D721Med (cell line): ENCODE results near the gene SPINK4.

Experiments used
- DNase-seq: peaks from one replicate; pipeline ENCODE4 v3.0.0; 2011; ENCODE audit warnings: low spot score; ENCODE audit not compliant: insufficient read length
- FAIRE-seq: peaks from 2 replicates; lab custom pipeline; 2011; peaks lifted over from hg19 to GRCh38; lab: Jason Lieb, UNC
- TF ChIP-seq, protein P1 (sequence below): IDR thresholded peaks from 2 replicates; pipeline ENCODE4 v1.5.1; 2012; ENCODE audit warnings: mild to moderate bottlenecking, control low read depth; ENCODE audit not compliant: insufficient read depth; ENCODE audit errors: missing control alignments

SPINK4 gene

DNA sequence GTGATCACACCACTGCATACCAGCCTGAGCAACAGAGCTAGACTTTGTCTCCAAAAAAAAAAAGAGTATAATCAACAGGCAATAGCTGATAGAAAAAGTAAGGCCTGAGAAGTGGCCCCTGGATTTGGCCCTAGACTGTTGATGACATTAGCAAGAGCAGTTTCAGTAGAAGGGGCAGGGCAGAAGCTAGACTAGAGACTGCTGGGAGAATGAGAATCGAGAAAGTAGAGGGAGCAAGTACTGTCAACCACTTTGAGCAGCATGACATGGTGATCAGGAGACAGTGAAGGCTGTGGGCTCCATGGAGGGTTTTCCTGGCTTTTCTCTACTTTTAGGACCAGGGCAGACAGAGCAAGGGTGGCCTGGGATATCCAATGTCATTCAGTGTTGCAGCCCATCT is 37.9 kb upstream of the SPINK4 start:
- DNase-seq: no peak
- FAIRE-seq: no peak
- TF ChIP-seq, protein P1, sequence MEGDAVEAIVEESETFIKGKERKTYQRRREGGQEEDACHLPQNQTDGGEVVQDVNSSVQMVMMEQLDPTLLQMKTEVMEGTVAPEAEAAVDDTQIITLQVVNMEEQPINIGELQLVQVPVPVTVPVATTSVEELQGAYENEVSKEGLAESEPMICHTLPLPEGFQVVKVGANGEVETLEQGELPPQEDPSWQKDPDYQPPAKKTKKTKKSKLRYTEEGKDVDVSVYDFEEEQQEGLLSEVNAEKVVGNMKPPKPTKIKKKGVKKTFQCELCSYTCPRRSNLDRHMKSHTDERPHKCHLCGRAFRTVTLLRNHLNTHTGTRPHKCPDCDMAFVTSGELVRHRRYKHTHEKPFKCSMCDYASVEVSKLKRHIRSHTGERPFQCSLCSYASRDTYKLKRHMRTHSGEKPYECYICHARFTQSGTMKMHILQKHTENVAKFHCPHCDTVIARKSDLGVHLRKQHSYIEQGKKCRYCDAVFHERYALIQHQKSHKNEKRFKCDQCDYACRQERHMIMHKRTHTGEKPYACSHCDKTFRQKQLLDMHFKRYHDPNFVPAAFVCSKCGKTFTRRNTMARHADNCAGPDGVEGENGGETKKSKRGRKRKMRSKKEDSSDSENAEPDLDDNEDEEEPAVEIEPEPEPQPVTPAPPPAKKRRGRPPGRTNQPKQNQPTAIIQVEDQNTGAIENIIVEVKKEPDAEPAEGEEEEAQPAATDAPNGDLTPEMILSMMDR: no peak

GRCh38 chr9:33202552-33203201 is 37.3 kb upstream of the SPINK4 start:
- TF ChIP-seq, protein P1: no peak
- DNase-seq (no peak), FAIRE-seq (no peak)

DNA sequence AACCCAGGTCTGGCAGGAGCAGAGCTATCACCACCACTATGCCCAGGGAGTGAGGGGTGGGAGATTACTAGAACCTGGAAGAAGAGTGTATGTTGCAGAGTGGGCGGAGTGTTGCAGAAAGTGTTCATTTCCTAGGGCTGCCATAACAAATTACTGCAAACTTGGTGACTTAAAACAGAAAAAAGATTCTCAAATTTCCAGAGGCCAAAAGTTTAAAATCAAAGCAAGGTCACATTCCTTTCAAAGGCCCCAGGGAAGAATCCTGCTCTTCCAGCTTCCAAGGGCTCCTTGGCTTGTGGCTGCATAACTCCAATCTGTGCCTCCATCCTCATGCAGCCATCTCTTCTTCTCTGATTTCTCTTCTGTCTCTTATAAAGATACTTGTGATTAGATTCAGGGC is 30.6 kb upstream of the SPINK4 start:
- no peak for FAIRE-seq
- DNase-seq: no peak
- TF ChIP-seq, protein P1: no peak

- DNase-seq (no peak), FAIRE-seq (no peak)
- TF ChIP-seq, protein P1: no peak
Observed at GRCh38 chr9:33210006-33210715, 29.8 kb upstream of the SPINK4 start.

DNA sequence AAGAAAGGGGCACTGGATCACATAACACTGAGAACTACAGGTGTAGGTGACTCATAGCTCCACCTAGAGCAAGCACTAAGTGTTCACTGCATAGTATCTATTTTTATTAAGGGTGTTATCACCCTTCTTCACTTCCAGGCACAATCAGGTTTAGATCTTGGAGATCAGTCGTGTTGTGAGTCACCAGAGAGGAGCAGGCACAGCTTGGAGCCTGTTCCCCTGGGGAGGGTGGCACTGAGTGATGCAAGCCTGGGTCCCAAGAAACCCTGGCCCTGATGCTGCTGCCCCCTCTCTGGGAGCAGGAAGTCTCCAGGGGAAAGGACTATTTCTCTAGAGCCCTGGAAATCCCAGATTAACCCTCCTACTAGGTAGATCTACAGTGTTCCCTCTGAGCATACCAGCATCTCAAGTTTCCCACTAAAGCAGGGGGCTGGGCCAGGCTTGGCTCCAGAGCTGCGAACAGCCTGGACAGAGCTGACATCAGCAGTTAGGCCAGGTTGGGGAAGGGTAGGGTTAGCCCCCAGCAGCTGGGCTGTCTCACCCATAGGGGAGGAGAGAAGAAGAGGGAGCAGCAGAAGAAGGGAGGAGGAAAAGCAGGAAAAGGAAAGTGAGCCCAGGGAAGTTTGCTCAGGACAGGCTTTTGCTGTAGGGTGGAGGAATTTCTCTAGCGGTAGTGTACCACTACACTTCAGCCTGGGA is 28.1 kb upstream of the SPINK4 start:
- TF ChIP-seq, protein P1: no peak
- no peak for FAIRE-seq
- no peak for DNase-seq

- TF ChIP-seq, protein P1: no peak
- FAIRE-seq (no peak), DNase-seq (no peak)
Observed at GRCh38 chr9:33220681-33221567, 19.0 kb upstream of the SPINK4 start.
